H9 (cell line): ENCODE measurements around the gene JAG2. TPM values are rescaled to one million over a fixed set of nuclear protein-coding genes. Genes with fewer than 3 reads are reported as not detected.

Source experiments
- DNase-seq: peaks from one replicate; pipeline ENCODE4 v3.0.0-alpha.2; 2017
- H2AFZ ChIP-seq: one replicate; pipeline ENCODE4 v1.6.1; 2013; ENCODE audit warnings: mild to moderate bottlenecking, low read length, control low read depth, moderate library complexity
- H2AK5ac ChIP-seq: 2 replicates; pipeline ENCODE4 v1.6.1; 2013; ENCODE audit warnings: low read length, control low read depth, mixed read lengths; ENCODE audit not compliant: insufficient read length
- H2BK120ac ChIP-seq: one replicate; pipeline ENCODE4 v1.6.1; 2013; ENCODE audit warnings: low read depth, mild to moderate bottlenecking, low read length, control low read depth, inconsistent platforms; ENCODE audit not compliant: poor library complexity, severe bottlenecking
- H2BK12ac ChIP-seq: 2 replicates; pipeline ENCODE4 v1.6.1; 2013; ENCODE audit warnings: low read length, control low read depth, mixed read lengths, low read depth; ENCODE audit not compliant: insufficient read length
- H2BK15ac ChIP-seq: 2 replicates; pipeline ENCODE4 v1.6.1; 2013; ENCODE audit warnings: low read depth, low read length, control low read depth
- H2BK20ac ChIP-seq: one replicate; pipeline ENCODE4 v1.6.1; 2013; ENCODE audit warnings: low read depth, mild to moderate bottlenecking, low read length, control low read depth, inconsistent platforms; ENCODE audit not compliant: poor library complexity, severe bottlenecking
- H2BK5ac ChIP-seq: 2 replicates; pipeline ENCODE4 v1.6.1; 2013; ENCODE audit warnings: low read length, control low read depth, mixed read lengths; ENCODE audit not compliant: insufficient read length
- H3K14ac ChIP-seq: 2 replicates; pipeline ENCODE4 v1.6.1; 2013; ENCODE audit warnings: low read length, control low read depth; ENCODE audit not compliant: insufficient read depth
- H3K18ac ChIP-seq: 2 replicates; pipeline ENCODE4 v1.6.1; 2013; ENCODE audit warnings: low read depth, mild to moderate bottlenecking, mixed read lengths, low read length, control low read depth; ENCODE audit not compliant: insufficient read length
- H3K23ac ChIP-seq: 2 replicates; pipeline ENCODE4 v1.6.1; 2013; ENCODE audit warnings: low read length, control low read depth, mixed read lengths, low read depth; ENCODE audit not compliant: insufficient read length
- H3K23me2 ChIP-seq: 2 replicates; pipeline ENCODE4 v1.6.1; 2013; ENCODE audit warnings: low read depth, mild to moderate bottlenecking, mixed read lengths, low read length, control low read depth; ENCODE audit not compliant: insufficient read length, poor library complexity, severe bottlenecking
- H3K27ac ChIP-seq: 2 replicates; pipeline ENCODE4 v1.5.1; 2013; ENCODE audit warnings: low read length, control low read depth, mixed read lengths, low read depth; ENCODE audit not compliant: insufficient read length
- H3K27me3 ChIP-seq: 2 replicates; pipeline ENCODE4 v1.6.1; 2013; ENCODE audit warnings: low read length, control low read depth, inconsistent platforms; ENCODE audit not compliant: insufficient read depth
- H3K4ac ChIP-seq: 2 replicates; pipeline ENCODE4 v1.6.1; 2013; ENCODE audit warnings: low read depth, mild to moderate bottlenecking, control low read depth, inconsistent platforms, low read length, moderate library complexity
- H3K4me1 ChIP-seq: 2 replicates; pipeline ENCODE4 v1.6.1; 2013; ENCODE audit warnings: low read length, control low read depth, inconsistent platforms; ENCODE audit not compliant: insufficient read depth
- H3K4me2 ChIP-seq: 2 replicates; pipeline ENCODE4 v1.6.1; 2013; ENCODE audit warnings: low read length, control low read depth, mixed read lengths; ENCODE audit not compliant: insufficient read length, insufficient read depth
- H3K56ac ChIP-seq: 2 replicates; pipeline ENCODE4 v1.6.1; 2013; ENCODE audit warnings: low read depth, mild to moderate bottlenecking, mixed read lengths, low read length, control low read depth; ENCODE audit not compliant: insufficient read length
- H3K79me1 ChIP-seq: 2 replicates; pipeline ENCODE4 v1.6.1; 2013; ENCODE audit warnings: low read depth, mild to moderate bottlenecking, moderate library complexity, low read length, control low read depth, inconsistent platforms; ENCODE audit not compliant: insufficient read depth, poor library complexity, severe bottlenecking
- H3K79me2 ChIP-seq: 2 replicates; pipeline ENCODE4 v1.6.1; 2013; ENCODE audit warnings: low read length, control low read depth, inconsistent platforms; ENCODE audit not compliant: insufficient read depth
- H3K9ac ChIP-seq: 2 replicates; pipeline ENCODE4 v1.6.1; 2013; ENCODE audit warnings: low read length, control low read depth, mixed read lengths; ENCODE audit not compliant: insufficient read length; ENCODE audit errors: extremely low read depth
- H3K9me3 ChIP-seq: one replicate; pipeline ENCODE4 v1.6.1; 2013; ENCODE audit warnings: low read depth, low read length, inconsistent platforms; ENCODE audit not compliant: control insufficient read depth
- H3T11ph ChIP-seq: one replicate; pipeline ENCODE4 v1.6.1; 2013; ENCODE audit warnings: mild to moderate bottlenecking, low read length, control low read depth, inconsistent platforms
- H4K20me1 ChIP-seq: one replicate; pipeline ENCODE4 v1.6.1; 2013; ENCODE audit not compliant: control insufficient read depth, insufficient read length, insufficient read depth
- H4K5ac ChIP-seq: 2 replicates; pipeline ENCODE4 v1.6.1; 2013; ENCODE audit warnings: low read depth, mild to moderate bottlenecking, mixed read lengths, low read length, control low read depth; ENCODE audit not compliant: insufficient read length
- H4K8ac ChIP-seq: replicated peaks from 2 replicates; pipeline ENCODE4 v1.6.1; 2013; ENCODE audit warnings: low read length, control low read depth, mixed read lengths, low read depth; ENCODE audit not compliant: insufficient read length
- H4K91ac ChIP-seq: 2 replicates; pipeline ENCODE4 v1.6.1; 2013; ENCODE audit warnings: low read depth, mild to moderate bottlenecking, moderate library complexity, mixed read lengths, low read length, control low read depth; ENCODE audit not compliant: insufficient read length
- H3K27ac Mint-ChIP-seq, 3 experiments: 2 replicates in 2 of 3; 3 replicates in 1 of 3; pipeline ENCODE4 v1.8.0; 2020 to 2021; ENCODE audit warnings: mixed read lengths in 3 of 3, mild to moderate bottlenecking in 1 of 3, moderate library complexity in 1 of 3
- H3K27me3 Mint-ChIP-seq: 2 replicates; pipeline ENCODE4 v1.8.0; 2021; ENCODE audit warnings: low read depth, mild to moderate bottlenecking, moderate library complexity, mixed read lengths
- H3K36me3 Mint-ChIP-seq, 3 experiments: 2 replicates in 2 of 3; 3 replicates in 1 of 3; pipeline ENCODE4 v1.8.0; 2020 to 2021; ENCODE audit warnings: low read depth in 3 of 3, mixed read lengths in 3 of 3; ENCODE audit not compliant: insufficient read depth in 1 of 3
- H3K4me1 Mint-ChIP-seq, 2 experiments: 2 replicates each; pipeline ENCODE4 v1.8.0; 2020; ENCODE audit warnings: mixed read lengths in 2 of 2
- H3K4me3 Mint-ChIP-seq, 2 experiments: 2 replicates in 1 of 2; 3 replicates in 1 of 2; pipeline ENCODE4 v1.8.0; 2020 to 2021; ENCODE audit warnings: mild to moderate bottlenecking in 2 of 2, mixed read lengths in 2 of 2, moderate library complexity in 1 of 2
- H3K9me3 Mint-ChIP-seq, 2 experiments: 2 replicates in 1 of 2; 3 replicates in 1 of 2; pipeline ENCODE4 v1.8.0; 2020; ENCODE audit warnings: mild to moderate bottlenecking in 2 of 2, mixed read lengths in 2 of 2, moderate library complexity in 1 of 2
- CTCF ChIP-seq: fragments of 200-600 bp; sonication (generic); conservative IDR thresholded peaks from 3 replicates; pipeline ENCODE4 v1.8.0; 2021; ENCODE audit warnings: antibody characterized with exemption, mild to moderate bottlenecking
- WGBS: extraction: QIAGEN DNeasy Blood & Tissue Kit; methylation state at CpG from one replicate; pipeline ENCODE4 v1.1.7; 2013; ENCODE audit warnings: missing lambda C conversion rate, low lambda C conversion rate, mixed read lengths; ENCODE audit not compliant: insufficient read length; ENCODE audit errors: extremely low coverage; 5-methylcytosine and 5-hydroxymethylcytosine counted together
- total RNA-seq: library from RNA; stranded (reverse); gene quantifications from 2 replicates; pipeline ENCODE4 v1.2.1, GENCODE V29; 2021

JAG2 gene
- total RNA-seq, 1 experiment from 2014 or later: 11.4 TPM

- H3K4me3 Mint-ChIP-seq: no peak overlapping the region
Observed at GRCh38 chr14:105198588-105198987, 30.0 kb upstream of the JAG2 start.

More at GRCh38 chr14:105198588-105198987, 30.0 kb upstream of the JAG2 start:
- no peaks in the 10 kb centered on the region for H3K79me1 ChIP-seq
- no peak overlapping the region for H2AK5ac ChIP-seq
- H3K4me1 Mint-ChIP-seq: peaks cover 18% of the 10 kb centered on the region in 2 experiments
- no peak overlapping the region for H3K18ac ChIP-seq
- peak; percentile 42; the same call in 2 of the 3 replicates for TF ChIP-seq CTCF
- no peak overlapping the region for H2BK20ac ChIP-seq
- peaks cover 45% of the 10 kb centered on the region for H3K27me3 Mint-ChIP-seq
- H2AFZ ChIP-seq: no peak overlapping the region
- H2BK15ac ChIP-seq: no peak overlapping the region
- H3K23me2 ChIP-seq: no peaks in the 10 kb centered on the region
- no peak overlapping the region for H3K23ac ChIP-seq
- H3K4ac ChIP-seq: no peak overlapping the region
- no peak overlapping the region for H3K14ac ChIP-seq
- H3K4me2 ChIP-seq: no peak overlapping the region
- H3K36me3 Mint-ChIP-seq: no peaks in the 10 kb centered on the region
- no peaks in the 10 kb centered on the region; the same call in 1 of the 2 replicates for H3K4me1 ChIP-seq
- H3K27ac ChIP-seq: no peak overlapping the region
- no peak overlapping the region for H2BK120ac ChIP-seq
- H4K5ac ChIP-seq: no peak overlapping the region
- no CpG with 5 or more reads among the region's 4 CpGs for WGBS
- H4K20me1 ChIP-seq: no peaks in the 10 kb centered on the region
- no peaks in the 10 kb centered on the region; the same call in 1 of the 2 replicates for H3K27me3 ChIP-seq
- no peaks in the 10 kb centered on the region for H3K9me3 ChIP-seq
- DNase-seq: no peak
- H3K56ac ChIP-seq: no peak overlapping the region
- H3K9me3 Mint-ChIP-seq: no peaks in the 10 kb centered on the region
- H3K27ac Mint-ChIP-seq: no peak overlapping the region; a peak in 1 of 7 replicates
- no peak overlapping the region for H4K91ac ChIP-seq
- H3K79me2 ChIP-seq: no peaks in the 10 kb centered on the region
- no peak overlapping the region for H2BK12ac ChIP-seq
- H3K9ac ChIP-seq: no peak overlapping the region
- H4K8ac ChIP-seq: no peak overlapping the region
- H3T11ph ChIP-seq: no peak overlapping the region
- no peak overlapping the region for H2BK5ac ChIP-seq
